ENCODE measurements around the gene NCR3LG1.
A peak's percentile ranks its signal among the peaks of the same experiment; 100 is the strongest.

The NCR3LG1 gene

GRCh38 chr11:17382046-17382728 lies 30.6 kb downstream of the NCR3LG1 start:
- no peak for DNase-seq (ENCODE audit: low spot score)
- TF ChIP-seq CTCF (IDR thresholded peaks at IDR 0.05; ENCODE audit: extremely low read depth, missing control alignments): no peak

- DNase-seq (ENCODE audit: low spot score): no peak
- TF ChIP-seq CTCF (IDR thresholded peaks at IDR 0.05; ENCODE audit: extremely low read depth, missing control alignments): no peak
Observed at GRCh38 chr11:17383461-17383860, 31.9 kb downstream of the NCR3LG1 start.

- peak; percentile 70 for DNase-seq (ENCODE audit: low spot score)
- peak; percentile 89 for TF ChIP-seq CTCF (IDR thresholded peaks at IDR 0.05; ENCODE audit: extremely low read depth, missing control alignments)
Observed at GRCh38 chr11:17384002-17384511, 32.5 kb downstream of the NCR3LG1 start.

- no peak for DNase-seq (ENCODE audit: low spot score)
- TF ChIP-seq CTCF (IDR thresholded peaks at IDR 0.05; ENCODE audit: extremely low read depth, missing control alignments): no peak
Observed at GRCh38 chr11:17385492-17385891, 33.9 kb downstream of the NCR3LG1 start.

GRCh38 chr11:17385926-17386325 lies 34.3 kb downstream of the NCR3LG1 start:
- no peak for TF ChIP-seq CTCF (IDR thresholded peaks at IDR 0.05; ENCODE audit: extremely low read depth, missing control alignments)
- DNase-seq (ENCODE audit: low spot score): no peak

GRCh38 chr11:17386331-17387084 lies 34.9 kb downstream of the NCR3LG1 start:
- DNase-seq (ENCODE audit: low spot score): peak; percentile 70

More at GRCh38 chr11:17386331-17387084, 34.9 kb downstream of the NCR3LG1 start:
- TF ChIP-seq CTCF (IDR thresholded peaks at IDR 0.05; ENCODE audit: extremely low read depth, missing control alignments): peak; percentile 47
